ENCODE results near the gene BOLA3.
"Not testable (repeated sequence)": the region's sequence is repeated elsewhere in the genome, so short reads cannot be mapped to it uniquely, and the experiment has no call there.

- TF ChIP-seq CTCF (IDR thresholded peaks at IDR 0.05; ENCODE audit: poor library complexity, severe bottlenecking); EP300 (conservative IDR thresholded peaks at IDR 0.05; ENCODE audit: poor library complexity, severe bottlenecking); RAD21 (conservative IDR thresholded peaks at IDR 0.05); POLR2AphosphoS5 (IDR thresholded peaks at IDR 0.05); EZH2 (IDR thresholded peaks at IDR 0.05; ENCODE audit: borderline replicate concordance, insufficient read depth, low read length, poor library complexity, severe bottlenecking): not testable (repeated sequence)
Observed at GRCh38 chr2:74088676-74089075, 59.0 kb downstream of the BOLA3 start.
